ENCODE results near the gene DZIP1L.

- TF ChIP-seq CTCF (IDR thresholded peaks at IDR 0.05; ENCODE audit: borderline replicate concordance, extremely low read depth, low read length, poor library complexity, severe bottlenecking) (no peak), EZH2 (IDR thresholded peaks at IDR 0.05; ENCODE audit: borderline replicate concordance, low read depth, low read length, severe bottlenecking) (no peak)
Measured at GRCh38 chr3:138135833-138136194, 20.4 kb upstream of the DZIP1L start.

Data from DND-41 (cell line).